CD4-positive, alpha-beta T cell treated with Interleukin-17A for 1 hour (primary cell): ENCODE results near the gene RYK.

Source experiments
- DNase-seq: peaks from one replicate; pipeline ENCODE4 v3.0.0-alpha.2; 2020

RYK gene

GRCh38 chr3:134146666-134147065 lies 104.0 kb downstream of the RYK start:
- DNase-seq = no peak

GRCh38 chr3:134145183-134145582 lies 105.5 kb downstream of the RYK start:
- no peak for DNase-seq

GRCh38 chr3:134144694-134145093 lies 106.0 kb downstream of the RYK start:
- no peak for DNase-seq

- no peak for DNase-seq
Observed at GRCh38 chr3:134143828-134144401, 106.7 kb downstream of the RYK start.

- no peak for DNase-seq
Observed at GRCh38 chr3:134136604-134137003, 114.1 kb downstream of the RYK start.

- DNase-seq = no peak
Observed at GRCh38 chr3:134134698-134135415, 115.8 kb downstream of the RYK start.

GRCh38 chr3:134134240-134134639 lies 116.4 kb downstream of the RYK start:
- DNase-seq = no peak

GRCh38 chr3:134132961-134133360 lies 117.7 kb downstream of the RYK start:
- no peak for DNase-seq

- DNase-seq = no peak
Observed at GRCh38 chr3:134126153-134126552, 124.5 kb downstream of the RYK start.

GRCh38 chr3:134114726-134115125 lies 135.9 kb downstream of the RYK start:
- DNase-seq = no peak

- DNase-seq = no peak
Observed at GRCh38 chr3:134111616-134112015, 139.0 kb downstream of the RYK start.

GRCh38 chr3:134110963-134111362 lies 139.7 kb downstream of the RYK start:
- DNase-seq = no peak
